Gastrocnemius medialis (tissue), 4 donors: Measurements from ENCODE around the gene TMEM181. TPM values are rescaled to one million over a fixed set of nuclear protein-coding genes. Genes with fewer than 3 reads are reported as not detected.

Experiments used
- ATAC-seq, 2 donors: fragments of 150-250 bp; one replicate each; pipeline ENCODE4 v1.9.1; 2016
- DNase-seq, 2 donors: peaks; one replicate each; pipeline ENCODE4 v3.0.0-alpha.2; 2019
- H3K27ac ChIP-seq, 4 donors: fragments of 200-600 bp; sonication (generic); 1 replicate in 1 of 4; 2 replicates in 3 of 4; pipeline ENCODE4 v1.5.1; 2016 to 2018; ENCODE audit warnings: mild to moderate bottlenecking in 2 of 4, moderate library complexity in 1 of 4
- H3K27me3 ChIP-seq, 3 donors: fragments of 200-600 bp; sonication (generic) in 2 of 3; 1 replicate in 1 of 3; 2 replicates in 2 of 3; pipeline versions ENCODE4 v1.5.1 to v1.6.0; 2016 to 2019; ENCODE audit warnings: mild to moderate bottlenecking in 1 of 3, moderate library complexity in 1 of 3
- H3K36me3 ChIP-seq, 2 donors: fragments of 200-600 bp; sonication (generic) in 1 of 2; one replicate each; pipeline ENCODE4 v1.5.1; 2017 to 2018
- H3K4me1 ChIP-seq, 2 donors: fragments of 200-600 bp; sonication (generic) in 1 of 2; one replicate each; pipeline ENCODE4 v1.5.1; 2016 to 2017; ENCODE audit warnings: mild to moderate bottlenecking in 2 of 2
- H3K4me3 ChIP-seq, 4 donors: fragments of 200-600 bp; sonication (generic) in 3 of 4; 1 replicate in 1 of 4; 2 replicates in 3 of 4; pipeline ENCODE4 v1.5.1; 2016 to 2019; ENCODE audit warnings: mild to moderate bottlenecking in 2 of 4
- H3K9me3 ChIP-seq, 3 donors: fragments of 200-600 bp; sonication (generic) in 2 of 3; 1 replicate in 1 of 3; 2 replicates in 2 of 3; pipeline ENCODE4 v1.5.1; 2016 to 2019
- CTCF ChIP-seq, 5 experiments: fragments of 450-650 bp in 3 of 5; fragments of 200-600 bp in 2 of 5; sonication (generic) in 2 of 5; IDR thresholded peaks in 4 of 5; conservative IDR thresholded peaks in 1 of 5; 1 replicate in 4 of 5; 2 replicates in 1 of 5; pipeline ENCODE4 v1.5.1; 2016 to 2019; ENCODE audit warnings: antibody characterized with exemption in 5 of 5, mild to moderate bottlenecking in 3 of 5, moderate library complexity in 3 of 5
- POLR2A ChIP-seq, 2 donors: fragments of 450-650 bp; IDR thresholded peaks; one replicate each; pipeline ENCODE4 v1.6.1; 2017; ENCODE audit warnings: antibody characterized with exemption in 2 of 2, mild to moderate bottlenecking in 2 of 2, moderate library complexity in 2 of 2
- in situ Hi-C, 4 donors: fragments of 200-750 bp; cut with MboI; loops; one replicate each; pipeline versions ENCODE4 v1.15.0 to v1.8.0; 2017; ENCODE audit warnings: low sequenced_read_pairs in 4 of 4
- intact Hi-C: fragments of 100-400 bp; cut with DNase I; formaldehyde crosslinking; loops from one replicate; pipeline ENCODE4 v1.15.1; 2023; ENCODE audit warnings: low total_unique reads
- total RNA-seq, 4 donors: library from RNA; depleted of rRNA; stranded (reverse); fragments of >200 nt; gene quantifications; one replicate each; pipeline versions ENCODE4 v1.1.0 to v1.2.3, GENCODE V29; 2016

TMEM181 gene
- total RNA-seq, 4 donors from 2014 or later = 12.1 to 17.9 (median 12.9) TPM

- Histone ChIP-seq H3K36me3 (no peaks in the 10 kb centered on the region), H3K27ac (no peak overlapping the region), H3K4me3 (no peak overlapping the region), H3K4me1 (no peaks in the 10 kb centered on the region), H3K9me3 (no peaks in the 10 kb centered on the region), H3K27me3 (peaks cover 14 to 20% (median 16%) of the 10 kb centered on the region in 3 donors)
- in situ Hi-C loops = no loop called here
- no peak for ATAC-seq
- no peak for TF ChIP-seq CTCF (IDR thresholded peaks at IDR 0.05 in 4 of 5, conservative IDR thresholded peaks at IDR 0.05 in 1 of 5)
- no peak for DNase-seq
- intact Hi-C loops = no loop called here
Observed at GRCh38 chr6:158531970-158532369, 27.9 kb upstream of the TMEM181 start.

GRCh38 chr6:158536084-158536890 lies 23.6 kb upstream of the TMEM181 start:
- Histone ChIP-seq H3K27ac (no peak overlapping the region), H3K36me3 (no peaks in the 10 kb centered on the region), H3K9me3 (no peaks in the 10 kb centered on the region), H3K27me3 (peaks cover 19 to 35% (median 31%) of the 10 kb centered on the region in 3 donors), H3K4me1 (no peaks in the 10 kb centered on the region), H3K4me3 (peak overlapping the region; percentile 38 to 59 (median 48))
- in situ Hi-C loops (no loop called here), intact Hi-C loops (no loop called here)
- no peak for TF ChIP-seq POLR2A (IDR thresholded peaks at IDR 0.05)
- TF ChIP-seq CTCF (IDR thresholded peaks at IDR 0.05 in 4 of 5, conservative IDR thresholded peaks at IDR 0.05 in 1 of 5) = no peak
- ATAC-seq (no peak), DNase-seq (peak in 1 of 2 donors; percentile 28)

GRCh38 chr6:158536891-158537798 lies 22.7 kb upstream of the TMEM181 start:
- Histone ChIP-seq H3K27ac (no peak overlapping the region), H3K27me3 (peaks cover 17 to 35% (median 31%) of the 10 kb centered on the region in 3 donors), H3K4me3 (peak overlapping the region; percentile 8 to 59 (median 48)), H3K9me3 (no peaks in the 10 kb centered on the region), H3K36me3 (no peaks in the 10 kb centered on the region), H3K4me1 (no peaks in the 10 kb centered on the region)
- TF ChIP-seq CTCF (IDR thresholded peaks at IDR 0.05 in 4 of 5, conservative IDR thresholded peaks at IDR 0.05 in 1 of 5) = no peak
- TF ChIP-seq POLR2A (IDR thresholded peaks at IDR 0.05) = no peak
- in situ Hi-C loops (no loop called here), intact Hi-C loops (no loop called here)
- ATAC-seq = no peak
- DNase-seq = no peak

GRCh38 chr6:158538741-158539140 lies 21.1 kb upstream of the TMEM181 start:
- in situ Hi-C loops = no loop called here
- DNase-seq (no peak), ATAC-seq (no peak)
- TF ChIP-seq POLR2A (IDR thresholded peaks at IDR 0.05) = no peak
- no peak for TF ChIP-seq CTCF (IDR thresholded peaks at IDR 0.05 in 4 of 5, conservative IDR thresholded peaks at IDR 0.05 in 1 of 5)
- Histone ChIP-seq H3K36me3 (no peaks in the 10 kb centered on the region), H3K27me3 (peaks cover 17 to 33% (median 31%) of the 10 kb centered on the region in 3 donors), H3K4me1 (no peaks in the 10 kb centered on the region), H3K27ac (no peak overlapping the region), H3K9me3 (no peaks in the 10 kb centered on the region), H3K4me3 (no peak overlapping the region)
- intact Hi-C loops = no loop called here
